Measurements from ENCODE around the gene MOGAT1.

MOGAT1 gene

DNA sequence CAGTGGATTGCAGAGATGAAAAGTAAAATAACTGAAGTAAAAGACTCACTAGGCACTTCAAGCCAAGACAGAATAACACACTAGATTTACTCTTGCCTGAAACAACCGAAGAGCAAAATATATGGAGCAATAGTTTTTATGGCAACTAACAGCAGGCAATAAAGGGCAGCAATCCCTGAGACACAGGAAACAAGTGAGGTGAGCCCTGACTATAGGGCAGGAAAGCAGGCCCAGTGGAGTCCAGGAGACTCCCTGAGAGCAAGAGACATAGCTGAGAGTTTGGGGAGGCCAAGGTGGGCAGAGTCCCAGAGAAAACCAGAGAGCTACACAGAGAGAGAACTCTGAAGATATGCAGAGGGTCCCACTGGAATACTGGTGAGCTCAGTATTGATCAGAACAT is 34.4 kb upstream of the MOGAT1 start:
- H3K4me3 ChIP-seq (ENCODE audit: low read depth, low read length) = no peak overlapping the region
- DNase-seq (ENCODE audit: low read depth) = no peak
- TF ChIP-seq, protein P1, sequence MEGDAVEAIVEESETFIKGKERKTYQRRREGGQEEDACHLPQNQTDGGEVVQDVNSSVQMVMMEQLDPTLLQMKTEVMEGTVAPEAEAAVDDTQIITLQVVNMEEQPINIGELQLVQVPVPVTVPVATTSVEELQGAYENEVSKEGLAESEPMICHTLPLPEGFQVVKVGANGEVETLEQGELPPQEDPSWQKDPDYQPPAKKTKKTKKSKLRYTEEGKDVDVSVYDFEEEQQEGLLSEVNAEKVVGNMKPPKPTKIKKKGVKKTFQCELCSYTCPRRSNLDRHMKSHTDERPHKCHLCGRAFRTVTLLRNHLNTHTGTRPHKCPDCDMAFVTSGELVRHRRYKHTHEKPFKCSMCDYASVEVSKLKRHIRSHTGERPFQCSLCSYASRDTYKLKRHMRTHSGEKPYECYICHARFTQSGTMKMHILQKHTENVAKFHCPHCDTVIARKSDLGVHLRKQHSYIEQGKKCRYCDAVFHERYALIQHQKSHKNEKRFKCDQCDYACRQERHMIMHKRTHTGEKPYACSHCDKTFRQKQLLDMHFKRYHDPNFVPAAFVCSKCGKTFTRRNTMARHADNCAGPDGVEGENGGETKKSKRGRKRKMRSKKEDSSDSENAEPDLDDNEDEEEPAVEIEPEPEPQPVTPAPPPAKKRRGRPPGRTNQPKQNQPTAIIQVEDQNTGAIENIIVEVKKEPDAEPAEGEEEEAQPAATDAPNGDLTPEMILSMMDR (IDR thresholded peaks at IDR 0.05; ENCODE audit: insufficient read depth, low read depth, low read length, missing control alignments) = no peak

- no peak overlapping the region for H3K4me3 ChIP-seq (ENCODE audit: low read depth, low read length)
- TF ChIP-seq, protein P1 (IDR thresholded peaks at IDR 0.05; ENCODE audit: insufficient read depth, low read depth, low read length, missing control alignments) = no peak
- no peak for DNase-seq (ENCODE audit: low read depth)
These were observed 30.1 kb upstream of the MOGAT1 start for GRCh38 chr2:222641336-222641735.

GRCh38 chr2:222643134-222643533 is 28.3 kb upstream of the MOGAT1 start:
- TF ChIP-seq, protein P1 (IDR thresholded peaks at IDR 0.05; ENCODE audit: insufficient read depth, low read depth, low read length, missing control alignments) = no peak
- no peak for DNase-seq (ENCODE audit: low read depth)
- no peak overlapping the region for H3K4me3 ChIP-seq (ENCODE audit: low read depth, low read length)

GRCh38 chr2:222646008-222646407 is 25.4 kb upstream of the MOGAT1 start:
- TF ChIP-seq, protein P1 (IDR thresholded peaks at IDR 0.05; ENCODE audit: insufficient read depth, low read depth, low read length, missing control alignments) = no peak
- DNase-seq (ENCODE audit: low read depth) = no peak
- H3K4me3 ChIP-seq (ENCODE audit: low read depth, low read length) = no peak overlapping the region

DNA sequence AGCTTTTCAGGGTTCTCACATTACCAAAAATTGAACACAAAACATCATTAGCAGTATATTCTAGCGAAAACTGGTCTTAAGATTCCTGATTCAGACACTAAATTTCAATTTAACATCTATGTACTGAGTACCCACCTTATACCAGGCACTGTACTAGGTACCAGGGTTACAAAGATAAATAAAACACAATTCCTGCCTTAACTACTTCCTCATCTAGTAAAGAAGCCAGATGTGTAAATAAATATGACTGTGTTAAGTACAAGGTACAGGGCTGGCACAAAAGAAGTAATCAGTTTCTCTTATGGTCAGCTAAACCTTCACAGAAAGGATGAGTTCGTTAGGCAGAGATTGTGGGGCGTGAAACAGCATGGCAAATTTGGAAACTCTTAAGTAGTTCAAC is 21.7 kb upstream of the MOGAT1 start:
- no peak overlapping the region for H3K4me3 ChIP-seq (ENCODE audit: low read depth, low read length)
- DNase-seq (ENCODE audit: low read depth) = no peak
- TF ChIP-seq, protein P1 (IDR thresholded peaks at IDR 0.05; ENCODE audit: insufficient read depth, low read depth, low read length, missing control alignments) = no peak

DNA sequence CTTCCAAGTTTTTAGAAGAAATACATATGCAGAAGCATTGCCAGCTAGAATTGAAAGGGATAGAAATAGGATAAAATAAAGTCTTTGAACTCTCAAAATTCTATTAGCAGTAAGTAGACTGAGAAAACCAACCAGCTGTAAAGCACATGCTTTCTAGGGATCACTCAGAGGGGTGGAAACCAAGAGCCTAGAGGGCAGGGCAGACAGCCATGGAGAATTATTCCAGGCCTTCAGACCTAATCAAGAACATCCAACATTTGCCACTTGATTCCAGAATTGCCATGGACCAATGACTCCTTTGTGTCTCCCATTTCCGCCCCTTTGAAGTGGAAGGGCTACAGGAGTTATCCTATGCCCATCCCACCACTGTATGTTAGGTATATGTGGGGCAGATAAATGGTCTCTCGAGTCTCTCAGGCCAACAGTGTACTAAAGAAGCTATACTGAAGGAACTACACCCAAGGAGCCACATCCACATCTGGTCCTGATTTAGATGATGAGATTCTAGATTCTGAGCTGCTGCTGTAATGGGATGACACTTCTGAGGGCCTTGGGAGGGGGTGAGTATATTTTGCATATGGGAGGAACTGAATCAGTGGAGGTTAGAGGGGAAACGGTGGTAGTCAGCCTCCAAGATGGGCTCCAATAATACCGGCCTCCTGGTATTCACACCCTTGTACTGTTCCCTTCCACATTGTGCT is 19.6 kb upstream of the MOGAT1 start:
- TF ChIP-seq, protein P1 (IDR thresholded peaks at IDR 0.05; ENCODE audit: insufficient read depth, low read depth, low read length, missing control alignments) = no peak
- DNase-seq (ENCODE audit: low read depth) = no peak
- no peak overlapping the region for H3K4me3 ChIP-seq (ENCODE audit: low read depth, low read length)
